ENCODE results near the gene STT3A. TPM values are rescaled to one million over a fixed set of nuclear protein-coding genes. Genes with fewer than 3 reads are reported as not detected.
A peak's percentile ranks its signal among the peaks of the same experiment; 100 is the strongest.

The STT3A gene
- total RNA-seq, 3 donors from 2014 or later (not counting 1 experiment from before 2014, with no cell fraction given): 56.7 to 63.5 (median 62.6) TPM

- no peaks in the 10 kb centered on the region for H3K9me3 Mint-ChIP-seq
Measured at GRCh38 chr11:125609545-125609944, 16.9 kb downstream of the STT3A start.

DNA sequence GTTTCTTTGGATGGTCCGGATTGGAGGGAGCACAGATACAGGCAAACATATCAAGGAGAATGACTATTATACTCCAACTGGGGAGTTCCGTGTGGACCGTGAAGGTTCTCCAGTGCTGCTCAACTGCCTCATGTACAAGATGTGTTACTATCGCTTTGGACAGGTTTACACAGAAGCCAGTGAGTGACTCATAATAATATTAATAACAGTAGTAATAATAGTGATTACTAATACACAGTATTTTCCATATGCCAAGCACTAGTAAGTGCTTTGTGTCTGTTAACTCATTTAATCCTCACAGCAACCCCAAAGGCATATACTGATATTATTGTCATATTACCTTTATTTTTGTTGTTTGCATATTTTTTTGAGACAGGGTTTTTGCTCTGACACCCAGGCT, 25.7 kb downstream of the STT3A start:
- no peak overlapping the region for H3K4me3 ChIP-seq (ENCODE audit: low read length)
- H3K27ac ChIP-seq (ENCODE audit: low read length): no peak overlapping the region
- no peaks in the 10 kb centered on the region for H3K27me3 ChIP-seq (ENCODE audit: control insufficient read depth, insufficient read depth, low read length)
- Mint-ChIP-seq H3K4me3 (no peak overlapping the region), H3K4me1 (no peaks in the 10 kb centered on the region), H3K9me3 (no peaks in the 10 kb centered on the region), H3K27me3 (ENCODE audit: low read depth in 2 of 2) (no peaks in the 10 kb centered on the region), H3K27ac (no peak overlapping the region), H3K36me3 (peaks cover 34% of the 10 kb centered on the region)
- ATAC-seq: no peak
- intact Hi-C loops (cut with micrococcal nuclease): no loop called here
- no peak for TF ChIP-seq CTCF (IDR thresholded peaks at IDR 0.05)
- peaks cover 83% of the 10 kb centered on the region for H3K36me3 ChIP-seq (ENCODE audit: control insufficient read depth, insufficient read depth, low read length)
- no peaks in the 10 kb centered on the region for H3K9me3 ChIP-seq (ENCODE audit: control insufficient read depth, insufficient read depth, low read length)
- 92% methylated on average over 3 of the region's 4 CpGs for WGBS (ENCODE audit: insufficient coverage)
- no peak for DNase-seq
- H3K4me1 ChIP-seq (ENCODE audit: control insufficient read depth, insufficient read depth, low read length): no peaks in the 10 kb centered on the region

More at GRCh38 chr11:125609545-125609944, 16.9 kb downstream of the STT3A start:
- H3K4me3 ChIP-seq (ENCODE audit: low read length): no peak overlapping the region
- H3K27me3 ChIP-seq (ENCODE audit: control insufficient read depth, insufficient read depth, low read length): no peaks in the 10 kb centered on the region
- peaks cover 91% of the 10 kb centered on the region for H3K36me3 ChIP-seq (ENCODE audit: control insufficient read depth, insufficient read depth, low read length)
- intact Hi-C loops (cut with micrococcal nuclease): no loop called here
- ATAC-seq (no peak), DNase-seq (no peak)
- no peak for TF ChIP-seq CTCF (IDR thresholded peaks at IDR 0.05)
- Mint-ChIP-seq H3K27ac (peak overlapping the region; percentile 4 to 21), H3K27me3 (ENCODE audit: low read depth in 2 of 2) (no peaks in the 10 kb centered on the region), H3K36me3 (peaks cover 58% of the 10 kb centered on the region), H3K4me3 (no peak overlapping the region), H3K4me1 (peaks cover 0 to 6% of the 10 kb centered on the region in 2 donors)
- no peak overlapping the region for H3K27ac ChIP-seq (ENCODE audit: low read length)
- 90% methylated on average over 4 of the region's 7 CpGs for WGBS (ENCODE audit: insufficient coverage)
- no peaks in the 10 kb centered on the region for H3K9me3 ChIP-seq (ENCODE audit: control insufficient read depth, insufficient read depth, low read length)
- H3K4me1 ChIP-seq (ENCODE audit: control insufficient read depth, insufficient read depth, low read length): no peaks in the 10 kb centered on the region

DNA sequence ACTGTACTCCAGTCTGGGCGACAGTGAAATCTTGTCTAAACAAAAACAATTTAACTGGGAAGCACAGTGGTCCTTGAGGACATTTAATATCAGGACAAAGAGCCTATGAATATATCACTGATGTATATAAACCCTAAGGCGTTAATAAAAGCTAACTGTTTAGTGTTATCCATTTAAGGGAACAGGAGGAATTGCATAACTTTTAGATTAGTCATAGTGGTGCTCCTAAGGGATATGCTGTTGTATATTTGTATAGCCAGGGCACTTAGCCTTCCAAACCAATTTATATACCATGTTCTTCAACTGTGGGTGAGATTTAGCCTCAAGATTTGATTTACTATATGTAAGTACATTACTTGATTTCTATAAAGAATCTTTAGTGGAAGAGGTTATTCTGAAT, 29.3 kb downstream of the STT3A start:
- Mint-ChIP-seq H3K27me3 (ENCODE audit: low read depth in 2 of 2) (no peaks in the 10 kb centered on the region), H3K27ac (peak overlapping the region in 1 of 2 donors; percentile 4), H3K9me3 (no peaks in the 10 kb centered on the region), H3K36me3 (peaks cover 22% of the 10 kb centered on the region), H3K4me1 (peaks cover 19 to 20% of the 10 kb centered on the region in 2 donors), H3K4me3 (no peak overlapping the region)
- DNase-seq (no peak), ATAC-seq (no peak)
- 100% methylated on average over 1 of the region's 2 CpGs for WGBS (ENCODE audit: insufficient coverage)
- Histone ChIP-seq H3K9me3 (ENCODE audit: control insufficient read depth, insufficient read depth, low read length) (no peaks in the 10 kb centered on the region), H3K36me3 (ENCODE audit: control insufficient read depth, insufficient read depth, low read length) (peaks cover 48% of the 10 kb centered on the region), H3K27ac (ENCODE audit: low read length) (no peak overlapping the region), H3K4me1 (ENCODE audit: control insufficient read depth, insufficient read depth, low read length) (peaks cover 18% of the 10 kb centered on the region), H3K27me3 (ENCODE audit: control insufficient read depth, insufficient read depth, low read length) (no peaks in the 10 kb centered on the region), H3K4me3 (ENCODE audit: low read length) (no peak overlapping the region)
- no peak for TF ChIP-seq CTCF (IDR thresholded peaks at IDR 0.05)
- intact Hi-C loops (cut with micrococcal nuclease): no loop called here

- no peak for ATAC-seq
- H3K4me3 Mint-ChIP-seq: no peak overlapping the region
- H3K27ac Mint-ChIP-seq: peak overlapping the region; percentile 67 to 97
Measured at GRCh38 chr11:125623064-125623463, 30.4 kb downstream of the STT3A start.

More at GRCh38 chr11:125623064-125623463, 30.4 kb downstream of the STT3A start:
- peaks cover 19 to 20% of the 10 kb centered on the region in 2 donors for H3K4me1 Mint-ChIP-seq
- 86% methylated on average over 1 of the region's 1 CpG for WGBS (ENCODE audit: insufficient coverage)
- no peaks in the 10 kb centered on the region for H3K9me3 ChIP-seq (ENCODE audit: control insufficient read depth, insufficient read depth, low read length)
- DNase-seq: no peak
- no peaks in the 10 kb centered on the region for H3K9me3 Mint-ChIP-seq
- peak overlapping the region; percentile 23 for H3K27ac ChIP-seq (ENCODE audit: low read length)
- peaks cover 18% of the 10 kb centered on the region for H3K4me1 ChIP-seq (ENCODE audit: control insufficient read depth, insufficient read depth, low read length)
- no peak for TF ChIP-seq CTCF (IDR thresholded peaks at IDR 0.05)
- H3K36me3 Mint-ChIP-seq: peaks cover 22% of the 10 kb centered on the region
- no peaks in the 10 kb centered on the region for H3K27me3 ChIP-seq (ENCODE audit: control insufficient read depth, insufficient read depth, low read length)
- peaks cover 38% of the 10 kb centered on the region for H3K36me3 ChIP-seq (ENCODE audit: control insufficient read depth, insufficient read depth, low read length)
- H3K27me3 Mint-ChIP-seq (ENCODE audit: low read depth in 2 of 2): no peaks in the 10 kb centered on the region
- H3K4me3 ChIP-seq (ENCODE audit: low read length): no peak overlapping the region
- intact Hi-C loops (cut with micrococcal nuclease): no loop called here

All from natural killer cell (primary cell).